Loucy (cell line): ENCODE data around the gene CSRP2.

Source experiments
- H2AFZ ChIP-seq: fragments of 200-600 bp; sonication (generic); 2 replicates; pipeline ENCODE4 v1.6.0; 2016; ENCODE audit warnings: antibody characterized with exemption, mild to moderate bottlenecking, low read length, moderate library complexity
- H3F3A ChIP-seq: fragments of 200-600 bp; 2 replicates; pipeline ENCODE4 v1.6.0; 2016; ENCODE audit warnings: antibody characterized with exemption, low read depth, mild to moderate bottlenecking
- H3K27me3 ChIP-seq: fragments of 200-600 bp; sonication (generic); 2 replicates; pipeline ENCODE4 v1.6.1; 2014; ENCODE audit warnings: low read length, mild to moderate bottlenecking; ENCODE audit not compliant: insufficient read depth, poor library complexity, severe bottlenecking
- H3K36me3 ChIP-seq: fragments of 200-600 bp; sonication (generic); 2 replicates; pipeline ENCODE4 v1.6.1; 2016; ENCODE audit warnings: low read length; ENCODE audit not compliant: insufficient read depth
- H3K4me1 ChIP-seq: fragments of 200-600 bp; sonication (generic); 2 replicates; pipeline ENCODE4 v1.5.1; 2014; ENCODE audit warnings: low read length, mild to moderate bottlenecking; ENCODE audit not compliant: insufficient read depth, poor library complexity, severe bottlenecking
- H3K4me2 ChIP-seq: fragments of 200-600 bp; sonication (generic); 2 replicates; pipeline ENCODE4 v1.6.0; 2014; ENCODE audit warnings: antibody characterized with exemption, low read length, low read depth, mild to moderate bottlenecking; ENCODE audit not compliant: poor library complexity, severe bottlenecking
- H3K4me3 ChIP-seq: fragments of 200-600 bp; sonication (generic); 2 replicates; pipeline ENCODE4 v1.5.1; 2014; ENCODE audit warnings: low read length, mild to moderate bottlenecking, mixed read lengths; ENCODE audit not compliant: poor library complexity, severe bottlenecking
- H3K79me2 ChIP-seq: fragments of 200-600 bp; sonication (generic); 2 replicates; pipeline ENCODE4 v1.6.1; 2014; ENCODE audit warnings: low read length; ENCODE audit not compliant: insufficient read depth
- H3K9ac ChIP-seq: fragments of 200-600 bp; sonication (generic); 2 replicates; pipeline ENCODE4 v1.6.0; 2014; ENCODE audit warnings: mild to moderate bottlenecking, low read depth, low read length, moderate library complexity; ENCODE audit not compliant: poor library complexity, severe bottlenecking
- H3K9me2 ChIP-seq: fragments of 200-600 bp; sonication (generic); replicated peaks from 2 replicates; pipeline ENCODE4 v1.6.1; 2016; ENCODE audit warnings: low read depth, low read length, mixed read lengths
- H3K9me3 ChIP-seq: fragments of 200-600 bp; sonication (generic); 2 replicates; pipeline ENCODE4 v1.6.1; 2014; ENCODE audit warnings: mild to moderate bottlenecking, antibody characterized with exemption, low read length, low read depth; ENCODE audit not compliant: insufficient read depth
- H4K20me1 ChIP-seq: fragments of 200-600 bp; sonication (generic); 2 replicates; pipeline ENCODE4 v1.6.0; 2014; ENCODE audit warnings: antibody characterized with exemption, low read length, mild to moderate bottlenecking; ENCODE audit not compliant: insufficient read depth, poor library complexity, severe bottlenecking
- CTCF ChIP-seq: fragments of 200-600 bp; sonication (generic); conservative IDR thresholded peaks from 2 replicates; pipeline ENCODE4 v1.5.1; 2014; ENCODE audit warnings: mild to moderate bottlenecking, antibody characterized with exemption, low read length
- EZH2phosphoT487 ChIP-seq: fragments of 200-600 bp; IDR thresholded peaks from 2 replicates; pipeline ENCODE4 v1.6.1; 2018; ENCODE audit warnings: antibody characterized with exemption, mild to moderate bottlenecking, moderate library complexity, borderline replicate concordance

Gene CSRP2

DNA sequence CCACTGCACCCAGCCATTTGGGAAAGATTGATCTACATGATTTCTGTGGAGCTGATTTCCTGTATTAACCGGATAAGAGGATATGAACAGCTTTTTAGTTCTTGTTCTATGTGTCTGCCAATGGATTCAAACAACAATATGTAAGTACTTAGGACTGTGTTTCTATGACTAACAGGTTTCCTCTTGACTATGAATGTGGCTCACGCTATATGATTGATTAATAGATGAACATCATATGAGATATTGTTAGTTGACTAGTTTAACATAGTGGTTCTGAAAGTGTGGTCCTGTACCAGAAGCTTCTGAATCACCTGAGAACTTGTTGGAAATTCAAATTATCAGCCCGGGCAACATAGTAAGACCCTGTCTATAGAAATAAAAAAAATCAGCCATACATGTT lies 12.8 kb upstream of the CSRP2 start:
- no peak overlapping the region for H2AFZ ChIP-seq
- no peak overlapping the region for H3K4me3 ChIP-seq
- no peak for TF ChIP-seq CTCF
- TF ChIP-seq EZH2phosphoT487, result no peak
- no peak overlapping the region for H3K9ac ChIP-seq
- H3K9me2 ChIP-seq, result no peaks in the 10 kb centered on the region
- no peaks in the 10 kb centered on the region for H3K79me2 ChIP-seq
- no peaks in the 10 kb centered on the region for H3F3A ChIP-seq
- no peaks in the 10 kb centered on the region for H3K9me3 ChIP-seq
- no peaks in the 10 kb centered on the region for H4K20me1 ChIP-seq
- H3K4me1 ChIP-seq, result no peaks in the 10 kb centered on the region
- H3K27me3 ChIP-seq, result no peaks in the 10 kb centered on the region
- no peak overlapping the region for H3K4me2 ChIP-seq
- no peaks in the 10 kb centered on the region for H3K36me3 ChIP-seq

DNA sequence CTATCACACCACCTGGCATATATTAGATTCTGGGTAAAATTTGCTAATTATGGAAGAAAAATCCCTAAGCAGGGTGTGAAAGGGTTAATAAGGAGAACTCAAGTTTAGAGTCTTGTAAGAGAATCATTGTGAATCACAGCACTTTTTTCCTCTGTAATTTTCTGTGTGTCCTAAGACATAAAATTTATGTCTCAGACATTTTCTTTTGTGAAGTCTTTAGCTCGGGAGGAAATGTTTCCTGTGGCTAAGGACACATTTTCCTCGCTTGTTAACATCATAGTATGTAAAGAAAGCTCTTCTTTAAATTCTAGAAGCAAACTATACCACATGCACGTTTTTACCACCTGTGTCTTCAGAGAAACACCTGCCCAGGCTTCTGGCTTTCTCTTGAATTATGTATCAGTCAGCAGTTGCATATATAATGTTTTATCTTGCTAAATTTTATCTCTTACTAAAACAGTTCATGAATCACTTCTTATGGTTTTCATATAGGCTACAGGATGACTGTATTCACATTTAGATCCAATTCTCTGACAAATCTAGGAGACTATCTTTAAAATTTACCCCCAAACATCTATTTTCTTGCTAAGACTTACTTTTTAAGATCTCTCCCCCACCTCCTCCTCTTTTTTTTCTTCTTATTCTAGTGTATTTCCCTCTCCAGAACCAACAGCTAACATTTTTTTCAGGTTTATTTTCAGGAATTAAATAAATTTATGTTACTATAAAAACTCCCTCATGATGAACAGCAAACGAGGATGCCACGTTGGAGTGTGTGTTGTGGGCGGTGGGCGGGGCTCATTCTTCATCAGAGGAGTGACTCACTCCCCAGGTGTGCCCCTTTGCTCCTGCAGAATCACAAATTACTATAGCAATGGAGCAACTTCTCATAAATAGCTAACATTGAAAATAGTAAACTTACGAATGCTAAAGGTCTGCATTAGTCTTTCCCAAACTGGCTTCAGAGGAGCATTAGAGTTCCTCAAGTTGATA lies 11.6 kb upstream of the CSRP2 start:
- H3K79me2 ChIP-seq, result no peaks in the 10 kb centered on the region
- no peaks in the 10 kb centered on the region for H4K20me1 ChIP-seq
- H3K36me3 ChIP-seq, result no peaks in the 10 kb centered on the region
- H3K4me3 ChIP-seq, result no peak overlapping the region
- no peak for TF ChIP-seq EZH2phosphoT487
- TF ChIP-seq CTCF, result no peak
- no peak overlapping the region for H3K4me2 ChIP-seq
- no peaks in the 10 kb centered on the region for H3K4me1 ChIP-seq
- H2AFZ ChIP-seq, result no peak overlapping the region
- H3K9ac ChIP-seq, result no peak overlapping the region
- no peaks in the 10 kb centered on the region for H3K27me3 ChIP-seq
- H3K9me2 ChIP-seq, result no peaks in the 10 kb centered on the region
- no peaks in the 10 kb centered on the region for H3F3A ChIP-seq
- H3K9me3 ChIP-seq, result no peaks in the 10 kb centered on the region

- Histone ChIP-seq H3K27me3 (no peaks in the 10 kb centered on the region), H4K20me1 (no peaks in the 10 kb centered on the region), H3K9me2 (no peaks in the 10 kb centered on the region), H2AFZ (no peak overlapping the region), H3K4me1 (no peaks in the 10 kb centered on the region), H3F3A (no peaks in the 10 kb centered on the region), H3K9ac (no peak overlapping the region), H3K4me3 (no peak overlapping the region), H3K79me2 (no peaks in the 10 kb centered on the region), H3K36me3 (no peaks in the 10 kb centered on the region), H3K4me2 (no peak overlapping the region), H3K9me3 (no peaks in the 10 kb centered on the region)
- TF ChIP-seq CTCF (no peak), EZH2phosphoT487 (no peak)
Observed at GRCh38 chr12:76888775-76889174, 10.0 kb upstream of the CSRP2 start.
